K562 (cell line): ENCODE measurements around the gene SPHK2. TPM values are rescaled to one million over a fixed set of nuclear protein-coding genes. Genes with fewer than 3 reads are reported as not detected.
A peak's percentile ranks its signal among the peaks of the same experiment; 100 is the strongest.

Experiments used
- E2F4 ChIP-seq: sonication (generic); formaldehyde crosslinking; IDR thresholded peaks from 2 replicates; pipeline ENCODE4 v1.8.0; 2022; ENCODE audit warnings: mild to moderate bottlenecking, low read depth, missing genetic modification reagents
- EP400 ChIP-seq: fragments of 450-650 bp; IDR thresholded peaks from 2 replicates; pipeline ENCODE4 v1.6.1; 2017; ENCODE audit warnings: antibody characterized with exemption, mild to moderate bottlenecking, moderate library complexity
- ESRRA ChIP-seq: fragments of 450-650 bp; IDR thresholded peaks from 2 replicates; pipeline ENCODE4 v1.6.1; 2014; ENCODE audit warnings: low read depth, mild to moderate bottlenecking, moderate library complexity, borderline replicate concordance
- ETV6 ChIP-seq, 3 experiments: fragments of 150-350 bp in 1 of 3; sonication (generic) in 1 of 3; formaldehyde crosslinking in 1 of 3; IDR thresholded peaks; 2 replicates each; pipeline versions ENCODE4 v1.6.1 to v1.8.0; 2014 to 2022; ENCODE audit warnings: borderline replicate concordance in 2 of 3, low read depth in 2 of 3, antibody characterized with exemption in 1 of 3, low read length in 1 of 3, mild to moderate bottlenecking in 1 of 3, missing genetic modification reagents in 1 of 3
- FOXK1 ChIP-seq: sonication (generic); formaldehyde crosslinking; IDR thresholded peaks from 2 replicates; pipeline ENCODE4 v1.8.0; 2022; ENCODE audit warnings: missing genetic modification reagents, mild to moderate bottlenecking, borderline replicate concordance
- FOXP1 ChIP-seq: sonication (generic); formaldehyde crosslinking; IDR thresholded peaks from 2 replicates; pipeline ENCODE4 v1.8.0; 2022; ENCODE audit warnings: mild to moderate bottlenecking, missing genetic modification reagents
- IFI16 ChIP-seq: fragments of 250-450 bp; sonication (Bioruptor Pico); IDR thresholded peaks from 2 replicates; pipeline ENCODE4 v2.1.2; 2022; ENCODE audit warnings: mild to moderate bottlenecking, inconsistent platforms
- IRF2 ChIP-seq: sonication (generic); formaldehyde crosslinking; IDR thresholded peaks from 2 replicates; pipeline ENCODE4 v1.8.1; 2022; ENCODE audit warnings: mild to moderate bottlenecking, missing genetic modification reagents
- KLF10 ChIP-seq: fragments of 250-450 bp; sonication (Bioruptor Pico); IDR thresholded peaks from 2 replicates; pipeline ENCODE4 v1.6.1; 2021; ENCODE audit warnings: matching md5 sums
- MBD2 ChIP-seq: sonication (generic); IDR thresholded peaks from 2 replicates; pipeline ENCODE4 v1.6.1; 2016; ENCODE audit warnings: low read depth, borderline replicate concordance
- MEF2D ChIP-seq: conservative IDR thresholded peaks from 2 replicates; pipeline ENCODE4 v1.6.1; 2016; ENCODE audit warnings: low read depth, missing genetic modification characterization, missing compliant biosample characterization
- MLX ChIP-seq, 2 experiments: fragments of 450-650 bp in 1 of 2; sonication (generic) in 1 of 2; formaldehyde crosslinking; conservative IDR thresholded peaks; 2 replicates each; pipeline versions ENCODE4 v1.4.0 to v1.8.1; 2020 to 2022; ENCODE audit warnings: mild to moderate bottlenecking in 1 of 2, missing genetic modification reagents in 1 of 2
- RBFOX2 ChIP-seq: fragments of 200-400 bp; formaldehyde crosslinking; IDR thresholded peaks from 2 replicates; pipeline ENCODE4 v1.6.1; 2017; ENCODE audit warnings: low read depth, mild to moderate bottlenecking, low read length, moderate library complexity
- RBM34 ChIP-seq: fragments of 200-400 bp; formaldehyde crosslinking; IDR thresholded peaks from 2 replicates; pipeline ENCODE4 v1.6.1; 2018; ENCODE audit warnings: low read length, borderline replicate concordance; ENCODE audit not compliant: insufficient read depth
- SIN3A ChIP-seq, 2 experiments: fragments of 150-350 bp in 1 of 2; IDR thresholded peaks; 2 replicates each; pipeline ENCODE4 v1.6.1; 2011 to 2016; ENCODE audit warnings: borderline replicate concordance in 2 of 2, low read depth in 2 of 2, low read length in 2 of 2, mild to moderate bottlenecking in 2 of 2, moderate library complexity in 2 of 2; ENCODE audit not compliant: control insufficient read depth in 1 of 2
- SMARCE1 ChIP-seq: fragments of 450-650 bp; IDR thresholded peaks from 2 replicates; pipeline ENCODE4 v1.7.1; 2016; ENCODE audit warnings: mild to moderate bottlenecking
- TAF1 ChIP-seq: IDR thresholded peaks from 2 replicates; pipeline ENCODE4 v1.6.1; 2011; ENCODE audit warnings: mild to moderate bottlenecking, low read length, moderate library complexity; ENCODE audit not compliant: insufficient read depth, control insufficient read depth, severe bottlenecking; ENCODE audit errors: extremely low read depth
- TAF15 ChIP-seq: fragments of 200-400 bp; formaldehyde crosslinking; IDR thresholded peaks from 2 replicates; pipeline ENCODE4 v1.6.1; 2017; ENCODE audit warnings: mild to moderate bottlenecking, low read depth, low read length, moderate library complexity
- TEAD2 ChIP-seq: fragments of 450-650 bp; IDR thresholded peaks from 2 replicates; pipeline ENCODE4 v1.6.1; 2016; ENCODE audit warnings: missing genetic modification characterization, control low read depth, missing compliant biosample characterization
- TRIM24 ChIP-seq, 2 experiments: fragments of 450-650 bp; IDR thresholded peaks; 2 replicates each; pipeline ENCODE4 v1.6.1; 2016
- XRCC3 ChIP-seq: fragments of 450-650 bp; IDR thresholded peaks from 2 replicates; pipeline ENCODE4 v1.6.1; 2017; ENCODE audit warnings: mild to moderate bottlenecking, moderate library complexity
- YBX1 ChIP-seq: fragments of 450-650 bp; IDR thresholded peaks from 2 replicates; pipeline ENCODE4 v1.7.1; 2016; ENCODE audit warnings: mild to moderate bottlenecking
- ZBTB17 ChIP-seq: fragments of 450-650 bp; formaldehyde crosslinking; IDR thresholded peaks from 2 replicates; pipeline ENCODE4 v1.4.0; 2020; ENCODE audit warnings: mild to moderate bottlenecking
- ZBTB7A ChIP-seq: IDR thresholded peaks from 2 replicates; pipeline ENCODE4 v1.6.1; 2011; ENCODE audit warnings: low read depth, mild to moderate bottlenecking, low read length, moderate library complexity, borderline replicate concordance; ENCODE audit not compliant: control insufficient read depth
- ZNF174 ChIP-seq: fragments of 250-450 bp; sonication (Bioruptor Pico); IDR thresholded peaks from 2 replicates; pipeline ENCODE4 v1.4.0; 2020; ENCODE audit warnings: mild to moderate bottlenecking
- ZNF253 ChIP-seq: fragments of 250-450 bp; sonication (Bioruptor Pico); conservative IDR thresholded peaks from 2 replicates; pipeline ENCODE4 v1.6.1; 2021; ENCODE audit warnings: mild to moderate bottlenecking
- ZNF780A ChIP-seq: fragments of 250-450 bp; sonication (Bioruptor Pico); IDR thresholded peaks from 2 replicates; pipeline ENCODE4 v1.5.0; 2021; ENCODE audit warnings: mild to moderate bottlenecking
- polyA plus RNA-seq, 8 experiments: library from polyadenylated mRNA; depleted of rRNA in 4 of 8; stranded (reverse) in 5 of 8; unstranded in 3 of 8; fragments of >200 nt; fragmentation: Nextera tagmentation in 2 of 8; fragmentation: Illumina TruSeq in 1 of 8; extraction: Ambion mirVana in 2 of 8; extraction: Trizol in 1 of 8; gene quantifications; 2 replicates each; pipeline versions ENCODE4 v1.2.1 to v1.2.3, GENCODE V29; 2011 to 2014; ENCODE audit warnings: inconsistent platforms in 1 of 8, missing spikeins in 1 of 8
- total RNA-seq, 7 experiments: library from RNA; depleted of rRNA in 6 of 7; stranded (reverse); fragments of >200 nt in 6 of 7; fragmentation: Illumina TruSeq in 2 of 7; extraction: Trizol in 2 of 7; gene quantifications; 2 replicates each; pipeline versions ENCODE4 v1.2.1 to v1.2.3, GENCODE V29; 2011 to 2021; ENCODE audit warnings: low replicate concordance in 1 of 7

The SPHK2 gene
- total and polyA plus RNA-seq, 9 of the 15 experiments (the other 6 are each of a cell fraction or from before 2014, with no cell fraction given) = 0.10 to 15.2 (median 2.9) TPM

GRCh38 chr19:48614436-48615230, 4.7 kb upstream of the SPHK2 start, which contains the start of gene FAM83E (continued):
- TF ChIP-seq MLX (CRISPR knock-in tag; conservative IDR thresholded peaks at IDR 0.05) (no peak), ZBTB17 (no peak), E2F4 (CRISPR knock-in tag) (no peak), TAF1 (peak; percentile 14), MBD2 (peak; percentile 47), ESRRA (no peak), ZBTB7A (peak; percentile 52; the same call in 1 of the 2 replicates), ZNF780A (CRISPR knock-in tag) (no peak), ZNF253 (CRISPR knock-in tag) (peak; percentile 83; the same call in 1 of the 2 replicates), ETV6 (IDR thresholded peaks at IDR 0.05; ENCODE audit: borderline replicate concordance in 1 of 2, low read depth in 2 of 2, low read length in 1 of 2) (no peak), ETV6 (CRISPR knock-in tag; IDR thresholded peaks at IDR 0.05; ENCODE audit: borderline replicate concordance) (no peak), MEF2D (no peak), IFI16 (CRISPR knock-in tag) (no peak), TEAD2 (tag) (no peak), KLF10 (no peak), RBM34 (no peak), RBFOX2 (peak; percentile 67), ZNF174 (no peak), SMARCE1 (no peak), TAF15 (0 out of 2 replicates have a peak, but pooled peaks have one; percentile 20), YBX1 (no peak), FOXP1 (CRISPR knock-in tag) (no peak), TRIM24 (IDR thresholded peaks at IDR 0.05) (peak in 1 of 2 experiments; percentile 39; a peak in 1 of 4 replicates), EP400 (no peak), XRCC3 (no peak), SIN3A (IDR thresholded peaks at IDR 0.05; ENCODE audit: borderline replicate concordance in 2 of 2, control insufficient read depth in 1 of 2, low read depth in 2 of 2, low read length in 2 of 2) (peak in 1 of 2 experiments; percentile 57; a peak in 1 of 4 replicates), FOXK1 (no peak), IRF2 (CRISPR knock-in tag) (no peak)
